ENCODE data around the gene SEL1L3.

SEL1L3 gene

GRCh38 chr4:25727711-25728493 is 134.9 kb downstream of the SEL1L3 start:
- no peak for DNase-seq

- DNase-seq: no peak
Observed at GRCh38 chr4:25725870-25726269, 136.9 kb downstream of the SEL1L3 start.

GRCh38 chr4:25723409-25723808 is 139.4 kb downstream of the SEL1L3 start:
- DNase-seq: no peak

- DNase-seq: no peak
Observed at GRCh38 chr4:25722964-25723363, 139.8 kb downstream of the SEL1L3 start.

- DNase-seq: no peak
Observed at GRCh38 chr4:25713812-25714211, 149.0 kb downstream of the SEL1L3 start.

- no peak for DNase-seq
Observed at GRCh38 chr4:25712611-25713010, 150.2 kb downstream of the SEL1L3 start.

GRCh38 chr4:25710637-25711036 is 152.2 kb downstream of the SEL1L3 start:
- no peak for DNase-seq

GRCh38 chr4:25704516-25704915 is 158.3 kb downstream of the SEL1L3 start:
- DNase-seq: no peak

GRCh38 chr4:25703731-25704388 is 158.9 kb downstream of the SEL1L3 start:
- DNase-seq: no peak

GRCh38 chr4:25702848-25703247 is 159.9 kb downstream of the SEL1L3 start:
- DNase-seq: no peak

- DNase-seq: no peak
Observed at GRCh38 chr4:25700661-25701060, 162.1 kb downstream of the SEL1L3 start.

GRCh38 chr4:25697516-25697915 is 165.3 kb downstream of the SEL1L3 start:
- DNase-seq: no peak

All from activated CD4-positive, CD25-positive, alpha-beta regulatory T cell treated with anti-CD3 and anti-CD28 coated beads, Interleukin-2, amount 50 U/mL, for 72 hours (primary cell).